ENCODE data around the gene CASD1. TPM values are rescaled to one million over a fixed set of nuclear protein-coding genes. Genes with fewer than 3 reads are reported as not detected.

The CASD1 gene
- polyA plus RNA-seq, 1 donor (not counting 4 experiments of a cell fraction or from before 2014, with no cell fraction given) = 7.1 TPM

- no peak for DNase-seq (ENCODE audit: low read depth, low spot score)
- H2AFZ ChIP-seq (ENCODE audit: control insufficient read depth, low read length) = peak overlapping the region; percentile 98
- no peak for TF ChIP-seq CTCF (optimal IDR thresholded peaks at IDR 0.05 in 1 of 3, IDR thresholded peaks at IDR 0.05 in 1 of 3, conservative IDR thresholded peaks at IDR 0.05 in 1 of 3; ENCODE audit: extremely low read depth in 1 of 3, insufficient read depth in 2 of 3, low read length in 3 of 3)
- no peak for TF ChIP-seq EZH2 (IDR thresholded peaks at IDR 0.05; ENCODE audit: low read length)
- dilution Hi-C loops (cut with MboI; ENCODE audit: extremely low pct_ligation_motif_present, low sequenced_read_pairs) = no loop called here
- H3K4me1 ChIP-seq (ENCODE audit: control insufficient read depth, extremely low read depth, insufficient read depth, low read length) = peaks cover 14% of the 10 kb centered on the region
- peak overlapping the region; percentile 60 for H3K27ac ChIP-seq (ENCODE audit: control insufficient read depth, insufficient read depth, low read length)
- peak overlapping the region; percentile 87 for H3K9ac ChIP-seq (ENCODE audit: control insufficient read depth, extremely low read depth, insufficient read depth, low read length)
- no peaks in the 10 kb centered on the region for H3K27me3 ChIP-seq (ENCODE audit: control insufficient read depth, extremely low read depth, insufficient read depth, low read length)
- no peaks in the 10 kb centered on the region for H3K9me3 ChIP-seq (ENCODE audit: control insufficient read depth, low read depth, low read length)
- FAIRE-seq = no peak
- H3K9me1 ChIP-seq (ENCODE audit: control insufficient read depth, extremely low read depth, insufficient read depth, low read length) = no peaks in the 10 kb centered on the region
- no peaks in the 10 kb centered on the region for H4K20me1 ChIP-seq (ENCODE audit: control insufficient read depth, extremely low read depth, insufficient read depth, low read length)
- no peaks in the 10 kb centered on the region for H3K79me2 ChIP-seq (ENCODE audit: control insufficient read depth, insufficient read depth, low read length)
- H3K36me3 ChIP-seq (ENCODE audit: control insufficient read depth in 2 of 2, extremely low read depth in 1 of 2, insufficient read depth in 2 of 2, low read length in 2 of 2) = no peaks in the 10 kb centered on the region
- peak overlapping the region; percentile 71 to 78 (median 78) for H3K4me3 ChIP-seq (ENCODE audit: control insufficient read depth in 2 of 3, extremely low read depth in 1 of 3, insufficient read depth in 2 of 3, low read depth in 1 of 3, low read length in 3 of 3)
- H3K4me2 ChIP-seq (ENCODE audit: control insufficient read depth, extremely low read depth, insufficient read depth, low read depth, low read length) = peak overlapping the region; percentile 89
Measured at GRCh38 chr7:94510582-94511496, 1.2 kb downstream of the CASD1 start.

- H3K27ac ChIP-seq (ENCODE audit: control insufficient read depth, insufficient read depth, low read length) = no peak overlapping the region
Measured at GRCh38 chr7:94511718-94512117, 2.1 kb downstream of the CASD1 start.

More at GRCh38 chr7:94511718-94512117, 2.1 kb downstream of the CASD1 start:
- Histone ChIP-seq H4K20me1 (ENCODE audit: control insufficient read depth, extremely low read depth, insufficient read depth, low read length) (no peaks in the 10 kb centered on the region), H3K36me3 (ENCODE audit: control insufficient read depth in 2 of 2, extremely low read depth in 1 of 2, insufficient read depth in 2 of 2, low read length in 2 of 2) (no peaks in the 10 kb centered on the region), H2AFZ (ENCODE audit: control insufficient read depth, low read length) (no peak overlapping the region), H3K4me3 (ENCODE audit: control insufficient read depth in 2 of 3, extremely low read depth in 1 of 3, insufficient read depth in 2 of 3, low read depth in 1 of 3, low read length in 3 of 3) (no peak overlapping the region), H3K79me2 (ENCODE audit: control insufficient read depth, insufficient read depth, low read length) (no peaks in the 10 kb centered on the region), H3K9me3 (ENCODE audit: control insufficient read depth, low read depth, low read length) (no peaks in the 10 kb centered on the region), H3K4me2 (ENCODE audit: control insufficient read depth, extremely low read depth, insufficient read depth, low read depth, low read length) (no peak overlapping the region), H3K27me3 (ENCODE audit: control insufficient read depth, extremely low read depth, insufficient read depth, low read length) (no peaks in the 10 kb centered on the region), H3K4me1 (ENCODE audit: control insufficient read depth, extremely low read depth, insufficient read depth, low read length) (peaks cover 14% of the 10 kb centered on the region), H3K9ac (ENCODE audit: control insufficient read depth, extremely low read depth, insufficient read depth, low read length) (no peak overlapping the region), H3K9me1 (ENCODE audit: control insufficient read depth, extremely low read depth, insufficient read depth, low read length) (no peaks in the 10 kb centered on the region)
- no peak for TF ChIP-seq CTCF (optimal IDR thresholded peaks at IDR 0.05 in 1 of 3, IDR thresholded peaks at IDR 0.05 in 1 of 3, conservative IDR thresholded peaks at IDR 0.05 in 1 of 3; ENCODE audit: extremely low read depth in 1 of 3, insufficient read depth in 2 of 3, low read length in 3 of 3)
- TF ChIP-seq EZH2 (IDR thresholded peaks at IDR 0.05; ENCODE audit: low read length) = no peak
- FAIRE-seq (no peak), DNase-seq (ENCODE audit: low read depth, low spot score) (peak; percentile 11)
- dilution Hi-C loops (cut with MboI; ENCODE audit: extremely low pct_ligation_motif_present, low sequenced_read_pairs) = no loop called here

All from keratinocyte (primary cell).